Activated CD4-positive, CD25-positive, alpha-beta regulatory T cell treated with anti-CD3 and anti-CD28 coated beads, Interleukin-2, amount 50 U/mL, for 16 hours (primary cell): ENCODE data around the gene ANAPC13.

Experiments
- DNase-seq: peaks from one replicate; pipeline ENCODE4 v3.0.0-alpha.2; 2020; ENCODE audit warnings: low read depth, low spot score

Gene ANAPC13

GRCh38 chr3:134457376-134458074, 28.3 kb downstream of the ANAPC13 start:
- no peak for DNase-seq

GRCh38 chr3:134453631-134454030, 32.2 kb downstream of the ANAPC13 start:
- no peak for DNase-seq

GRCh38 chr3:134449951-134450350, 35.8 kb downstream of the ANAPC13 start:
- no peak for DNase-seq

GRCh38 chr3:134449277-134449676, 36.5 kb downstream of the ANAPC13 start:
- DNase-seq, result no peak

GRCh38 chr3:134448664-134449063, 37.1 kb downstream of the ANAPC13 start:
- no peak for DNase-seq

- DNase-seq, result no peak
Measured at GRCh38 chr3:134447351-134447750, 38.4 kb downstream of the ANAPC13 start.

GRCh38 chr3:134446800-134447199, 39.0 kb downstream of the ANAPC13 start:
- no peak for DNase-seq

GRCh38 chr3:134445636-134446035, 40.1 kb downstream of the ANAPC13 start:
- no peak for DNase-seq

- DNase-seq, result no peak
Measured at GRCh38 chr3:134445095-134445494, 40.7 kb downstream of the ANAPC13 start.

- no peak for DNase-seq
Measured at GRCh38 chr3:134441821-134442220, 44.0 kb downstream of the ANAPC13 start.

GRCh38 chr3:134441321-134441720, 44.5 kb downstream of the ANAPC13 start:
- no peak for DNase-seq

- DNase-seq, result no peak
Measured at GRCh38 chr3:134437211-134437752, 48.5 kb downstream of the ANAPC13 start.

GRCh38 chr3:134432236-134432635, 53.5 kb downstream of the ANAPC13 start:
- no peak for DNase-seq

GRCh38 chr3:134430950-134431445, 54.8 kb downstream of the ANAPC13 start:
- no peak for DNase-seq

- no peak for DNase-seq
Measured at GRCh38 chr3:134430174-134430573, 55.6 kb downstream of the ANAPC13 start.

GRCh38 chr3:134428401-134428800, 57.4 kb downstream of the ANAPC13 start:
- no peak for DNase-seq
